GM12872 (cell line): Measurements from ENCODE around the gene RBMXL2.

Source experiments
- TF ChIP-seq, protein P1 (sequence below): IDR thresholded peaks from 3 replicates; pipeline ENCODE4 v1.5.1; 2011; ENCODE audit warnings: low read depth, mild to moderate bottlenecking, low read length, moderate library complexity; ENCODE audit not compliant: insufficient read depth

RBMXL2 gene

DNA sequence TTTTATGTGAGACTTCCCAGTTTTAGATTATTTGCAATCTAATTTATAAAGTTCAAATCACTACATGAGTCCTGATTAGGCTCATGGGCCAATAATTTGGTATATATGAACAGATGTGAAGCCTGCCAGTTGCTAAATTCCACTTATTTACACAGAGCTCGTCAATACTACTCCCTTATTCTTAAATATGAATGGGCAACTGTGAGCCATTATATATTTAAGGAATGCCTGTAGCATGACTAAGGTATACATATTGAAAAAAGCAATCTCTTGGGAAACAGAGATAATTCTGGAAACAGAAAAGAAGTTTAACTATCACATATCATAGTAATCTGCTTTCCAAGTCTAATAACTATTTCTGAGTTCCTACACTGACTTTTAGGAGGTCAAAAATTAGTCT, 27.0 kb downstream of the RBMXL2 start:
- TF ChIP-seq, protein P1, sequence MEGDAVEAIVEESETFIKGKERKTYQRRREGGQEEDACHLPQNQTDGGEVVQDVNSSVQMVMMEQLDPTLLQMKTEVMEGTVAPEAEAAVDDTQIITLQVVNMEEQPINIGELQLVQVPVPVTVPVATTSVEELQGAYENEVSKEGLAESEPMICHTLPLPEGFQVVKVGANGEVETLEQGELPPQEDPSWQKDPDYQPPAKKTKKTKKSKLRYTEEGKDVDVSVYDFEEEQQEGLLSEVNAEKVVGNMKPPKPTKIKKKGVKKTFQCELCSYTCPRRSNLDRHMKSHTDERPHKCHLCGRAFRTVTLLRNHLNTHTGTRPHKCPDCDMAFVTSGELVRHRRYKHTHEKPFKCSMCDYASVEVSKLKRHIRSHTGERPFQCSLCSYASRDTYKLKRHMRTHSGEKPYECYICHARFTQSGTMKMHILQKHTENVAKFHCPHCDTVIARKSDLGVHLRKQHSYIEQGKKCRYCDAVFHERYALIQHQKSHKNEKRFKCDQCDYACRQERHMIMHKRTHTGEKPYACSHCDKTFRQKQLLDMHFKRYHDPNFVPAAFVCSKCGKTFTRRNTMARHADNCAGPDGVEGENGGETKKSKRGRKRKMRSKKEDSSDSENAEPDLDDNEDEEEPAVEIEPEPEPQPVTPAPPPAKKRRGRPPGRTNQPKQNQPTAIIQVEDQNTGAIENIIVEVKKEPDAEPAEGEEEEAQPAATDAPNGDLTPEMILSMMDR = no peak

DNA sequence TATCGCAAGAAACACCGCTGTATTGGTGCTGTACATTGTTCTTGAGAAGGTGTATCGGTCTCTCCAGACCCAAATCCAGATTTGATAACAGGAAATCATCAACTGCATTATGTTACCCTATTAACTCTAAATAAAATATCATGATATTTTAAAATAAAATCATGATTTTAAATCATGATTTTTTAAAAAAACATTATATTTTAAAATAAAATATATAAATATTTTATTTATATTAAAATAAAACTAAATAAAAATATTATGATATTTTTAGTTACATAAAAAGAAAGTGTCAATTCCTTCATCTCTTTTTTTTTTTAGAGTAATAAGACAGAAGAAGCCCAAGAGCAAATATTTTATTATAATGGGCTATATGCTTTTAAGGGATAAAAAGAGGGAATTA, 27.6 kb downstream of the RBMXL2 start:
- TF ChIP-seq, protein P1 = no peak

DNA sequence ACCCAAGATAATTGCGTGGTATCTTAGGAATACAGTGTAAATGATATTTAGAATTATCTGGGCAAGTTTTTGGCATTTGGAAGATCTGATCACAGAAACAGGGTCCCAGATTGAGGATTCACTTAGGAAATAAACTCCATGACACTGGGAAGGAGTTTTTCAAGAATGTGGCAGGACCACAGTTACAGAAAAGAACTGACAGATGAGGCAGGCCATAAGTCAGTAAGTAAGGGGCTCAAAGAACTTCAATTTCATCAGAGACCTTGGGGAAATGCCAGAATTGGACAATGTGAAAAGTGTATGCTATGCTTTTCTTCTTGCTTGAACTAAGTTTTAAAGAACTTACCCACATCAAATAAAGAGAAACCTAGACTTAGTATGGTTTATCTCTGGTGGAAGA, 49.3 kb downstream of the RBMXL2 start:
- TF ChIP-seq, protein P1 = no peak
